Ishikawa (cell line): ENCODE results near the gene AVPR1A.

Experiments
- CEBPB ChIP-seq: IDR thresholded peaks from 2 replicates; pipeline ENCODE4 v1.6.1; 2012
- CREB1 ChIP-seq: IDR thresholded peaks from 2 replicates; pipeline ENCODE4 v1.6.1; 2012; ENCODE audit warnings: low read depth
- EGR1 ChIP-seq: IDR thresholded peaks from 2 replicates; pipeline ENCODE4 v1.6.1; 2012
- EP300 ChIP-seq: IDR thresholded peaks from 2 replicates; pipeline ENCODE4 v1.6.1; 2012; ENCODE audit warnings: borderline replicate concordance
- FOXM1 ChIP-seq: IDR thresholded peaks from 2 replicates; pipeline ENCODE4 v1.6.1; 2012; ENCODE audit warnings: low read depth, borderline replicate concordance
- MAX ChIP-seq: IDR thresholded peaks from 2 replicates; pipeline ENCODE4 v1.6.1; 2012
- NFIC ChIP-seq: IDR thresholded peaks from 2 replicates; pipeline ENCODE4 v1.6.1; 2012
- RAD21 ChIP-seq: IDR thresholded peaks from 2 replicates; pipeline ENCODE4 v1.6.1; 2012; ENCODE audit warnings: low read depth
- REST ChIP-seq: IDR thresholded peaks from 2 replicates; pipeline ENCODE4 v1.6.1; 2012; ENCODE audit warnings: low read depth, mild to moderate bottlenecking
- TAF1 ChIP-seq: IDR thresholded peaks from 2 replicates; pipeline ENCODE4 v1.6.1; 2012; ENCODE audit warnings: low read depth, mild to moderate bottlenecking
- TCF12 ChIP-seq: IDR thresholded peaks from 2 replicates; pipeline ENCODE4 v1.6.1; 2012; ENCODE audit warnings: low read depth
- TEAD4 ChIP-seq: IDR thresholded peaks from 2 replicates; pipeline ENCODE4 v1.6.1; 2012
- USF1 ChIP-seq: IDR thresholded peaks from 2 replicates; pipeline ENCODE4 v1.6.1; 2012
- YY1 ChIP-seq: IDR thresholded peaks from 2 replicates; pipeline ENCODE4 v1.6.1; 2012; ENCODE audit warnings: low read depth
- ZBTB7A ChIP-seq: IDR thresholded peaks from 2 replicates; pipeline ENCODE4 v1.6.1; 2012; ENCODE audit warnings: low read depth

The AVPR1A gene

GRCh38 chr12:63151623-63152320, 771 bp upstream of the AVPR1A start:
- TF ChIP-seq TCF12 (no peak), TAF1 (no peak), CREB1 (no peak), RAD21 (peak; percentile 73), CEBPB (no peak), NFIC (no peak), USF1 (no peak), ZBTB7A (0 out of 2 replicates have a peak, but pooled peaks have one; percentile 24), EP300 (no peak), MAX (no peak; the same call in 1 of the 2 replicates), REST (peak; percentile 38; the same call in 1 of the 2 replicates), TEAD4 (no peak)

GRCh38 chr12:63149909-63150712, 890 bp downstream of the AVPR1A start:
- no peak for TF ChIP-seq NFIC
- TF ChIP-seq MAX: no peak; the same call in 1 of the 2 replicates
- TF ChIP-seq YY1: no peak
- TF ChIP-seq FOXM1: no peak
- TF ChIP-seq TCF12: no peak
- no peak for TF ChIP-seq EGR1
- TF ChIP-seq TEAD4: no peak
- no peak for TF ChIP-seq ZBTB7A
- TF ChIP-seq CEBPB: no peak
- no peak for TF ChIP-seq EP300

GRCh38 chr12:63144556-63144955, 6.4 kb downstream of the AVPR1A start:
- TF ChIP-seq ZBTB7A (no peak), TAF1 (no peak), REST (no peak), MAX (no peak), YY1 (no peak), EP300 (no peak), EGR1 (no peak), USF1 (no peak), CEBPB (no peak), CREB1 (no peak), FOXM1 (no peak), RAD21 (no peak), TCF12 (no peak), NFIC (no peak)

GRCh38 chr12:63138488-63138887, 12.5 kb downstream of the AVPR1A start:
- TF ChIP-seq TCF12: no peak
- TF ChIP-seq RAD21: no peak
- TF ChIP-seq CREB1: no peak
- no peak for TF ChIP-seq CEBPB
- no peak for TF ChIP-seq MAX
- no peak for TF ChIP-seq REST
- no peak for TF ChIP-seq ZBTB7A
- TF ChIP-seq FOXM1: no peak
- no peak for TF ChIP-seq NFIC
- no peak for TF ChIP-seq USF1
- TF ChIP-seq TEAD4: no peak
